Fibroblast of mammary gland (primary cell): ENCODE data around the gene FOXP4.

ENCODE experiments used
- DNase-seq: peaks from one replicate; pipeline ENCODE4 v3.0.0-alpha.2; 2010; ENCODE audit warnings: low read depth
- H3K4me3 ChIP-seq: 2 replicates; pipeline ENCODE4 v1.5.1; 2011; ENCODE audit warnings: low read depth, mild to moderate bottlenecking, low read length, moderate library complexity; ENCODE audit not compliant: control insufficient read depth
- TF ChIP-seq, protein P1 (sequence below): conservative IDR thresholded peaks from 2 replicates; pipeline ENCODE4 v1.5.1; 2011; ENCODE audit warnings: low read depth, low read length, inconsistent platforms; ENCODE audit not compliant: control insufficient read depth, insufficient read depth

Gene FOXP4

DNA sequence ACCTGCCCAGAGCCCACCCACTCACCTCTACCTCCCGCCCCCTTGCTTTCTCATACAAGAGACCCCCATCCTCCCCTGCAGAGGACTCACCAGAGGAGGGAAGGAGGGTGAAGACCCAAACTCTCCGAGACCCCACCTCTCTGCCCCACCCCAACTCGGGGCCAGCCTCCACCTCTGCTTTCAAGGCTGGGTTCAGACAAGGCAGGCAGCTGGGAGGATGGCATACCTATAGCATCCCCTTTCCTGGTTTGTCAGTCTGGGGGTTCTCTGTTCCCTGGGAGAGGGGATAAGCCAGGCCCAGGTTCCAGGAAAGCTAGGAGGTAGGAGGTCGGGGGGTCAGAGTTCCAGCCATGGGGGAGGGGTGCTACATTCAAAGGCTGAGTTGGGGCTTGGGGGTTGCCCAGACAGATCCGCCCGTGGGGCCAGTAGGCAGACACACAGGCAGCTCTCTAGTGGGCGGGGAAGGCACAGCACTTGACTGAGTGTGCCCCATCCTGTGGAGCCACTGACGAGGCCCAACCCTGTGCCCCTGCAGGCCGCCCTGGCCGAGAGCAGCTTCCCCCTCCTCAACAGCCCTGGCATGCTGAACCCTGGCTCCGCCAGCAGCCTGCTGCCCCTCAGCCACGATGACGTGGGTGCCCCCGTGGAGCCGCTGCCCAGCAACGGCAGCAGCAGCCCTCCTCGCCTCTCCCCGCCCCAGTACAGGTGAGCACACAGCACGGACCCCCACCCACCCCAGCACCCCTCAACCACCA, 51.2 kb downstream of the FOXP4 start:
- TF ChIP-seq, protein P1, sequence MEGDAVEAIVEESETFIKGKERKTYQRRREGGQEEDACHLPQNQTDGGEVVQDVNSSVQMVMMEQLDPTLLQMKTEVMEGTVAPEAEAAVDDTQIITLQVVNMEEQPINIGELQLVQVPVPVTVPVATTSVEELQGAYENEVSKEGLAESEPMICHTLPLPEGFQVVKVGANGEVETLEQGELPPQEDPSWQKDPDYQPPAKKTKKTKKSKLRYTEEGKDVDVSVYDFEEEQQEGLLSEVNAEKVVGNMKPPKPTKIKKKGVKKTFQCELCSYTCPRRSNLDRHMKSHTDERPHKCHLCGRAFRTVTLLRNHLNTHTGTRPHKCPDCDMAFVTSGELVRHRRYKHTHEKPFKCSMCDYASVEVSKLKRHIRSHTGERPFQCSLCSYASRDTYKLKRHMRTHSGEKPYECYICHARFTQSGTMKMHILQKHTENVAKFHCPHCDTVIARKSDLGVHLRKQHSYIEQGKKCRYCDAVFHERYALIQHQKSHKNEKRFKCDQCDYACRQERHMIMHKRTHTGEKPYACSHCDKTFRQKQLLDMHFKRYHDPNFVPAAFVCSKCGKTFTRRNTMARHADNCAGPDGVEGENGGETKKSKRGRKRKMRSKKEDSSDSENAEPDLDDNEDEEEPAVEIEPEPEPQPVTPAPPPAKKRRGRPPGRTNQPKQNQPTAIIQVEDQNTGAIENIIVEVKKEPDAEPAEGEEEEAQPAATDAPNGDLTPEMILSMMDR = no peak
- DNase-seq = no peak
- no peak overlapping the region for H3K4me3 ChIP-seq

DNA sequence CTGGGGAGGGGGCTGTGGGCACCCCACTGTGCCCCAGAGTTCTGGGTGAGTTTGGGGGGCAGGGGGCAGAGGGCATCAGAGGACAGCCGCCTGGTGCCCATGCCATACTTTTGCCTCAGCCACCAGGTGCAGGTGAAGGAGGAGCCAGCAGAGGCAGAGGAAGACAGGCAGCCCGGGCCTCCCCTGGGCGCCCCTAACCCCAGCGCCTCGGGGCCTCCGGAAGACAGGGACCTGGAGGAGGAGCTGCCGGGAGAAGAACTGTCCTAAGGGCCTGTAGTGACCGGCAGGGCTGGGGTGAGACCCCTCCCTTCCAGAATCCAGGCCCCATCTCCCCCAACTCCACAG, 52.5 kb downstream of the FOXP4 start:
- DNase-seq = no peak
- no peak overlapping the region for H3K4me3 ChIP-seq
- TF ChIP-seq, protein P1 = no peak

DNA sequence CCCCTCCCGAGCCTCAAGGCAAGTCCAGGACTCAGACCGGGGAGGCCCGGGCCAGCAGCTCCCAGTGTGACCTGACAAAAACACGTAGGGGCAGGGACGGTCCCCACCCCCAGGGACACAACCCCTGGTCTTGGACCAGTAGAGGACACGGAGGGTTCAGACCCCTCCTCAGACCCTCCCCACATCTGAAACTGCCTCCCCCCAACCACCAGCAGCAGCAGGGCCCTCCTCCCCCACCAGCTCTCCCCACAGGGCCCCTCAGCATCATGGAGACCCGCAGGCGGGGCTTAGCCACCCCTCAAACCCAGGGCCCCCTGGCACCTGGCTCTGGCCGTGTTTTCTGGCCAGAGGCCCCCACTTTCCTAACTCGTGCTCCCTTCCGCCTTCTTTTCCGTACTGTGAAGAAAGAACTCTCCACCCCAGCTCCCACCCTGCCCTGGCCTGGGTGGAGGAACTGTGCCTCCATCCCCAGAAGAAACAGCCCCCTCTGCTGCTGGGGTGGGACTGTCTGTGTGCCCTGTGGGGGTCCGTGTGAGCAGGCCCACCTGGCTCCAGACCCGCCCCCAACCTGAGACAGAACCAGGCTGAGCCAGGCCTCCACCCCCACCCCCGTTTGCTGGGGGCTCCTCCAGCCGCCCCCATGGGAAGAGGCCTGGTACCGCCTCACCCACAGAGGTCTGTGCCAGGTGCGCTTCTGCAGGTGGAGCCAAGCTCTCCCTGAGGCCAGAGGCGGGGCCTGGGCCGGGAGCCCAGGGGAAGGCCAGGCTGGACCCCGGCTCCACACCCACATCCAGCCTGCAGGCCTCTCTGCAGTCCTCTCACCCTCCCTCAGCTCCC, 53.1 kb downstream of the FOXP4 start:
- no peak for DNase-seq
- TF ChIP-seq, protein P1 = no peak
- no peak overlapping the region for H3K4me3 ChIP-seq

DNA sequence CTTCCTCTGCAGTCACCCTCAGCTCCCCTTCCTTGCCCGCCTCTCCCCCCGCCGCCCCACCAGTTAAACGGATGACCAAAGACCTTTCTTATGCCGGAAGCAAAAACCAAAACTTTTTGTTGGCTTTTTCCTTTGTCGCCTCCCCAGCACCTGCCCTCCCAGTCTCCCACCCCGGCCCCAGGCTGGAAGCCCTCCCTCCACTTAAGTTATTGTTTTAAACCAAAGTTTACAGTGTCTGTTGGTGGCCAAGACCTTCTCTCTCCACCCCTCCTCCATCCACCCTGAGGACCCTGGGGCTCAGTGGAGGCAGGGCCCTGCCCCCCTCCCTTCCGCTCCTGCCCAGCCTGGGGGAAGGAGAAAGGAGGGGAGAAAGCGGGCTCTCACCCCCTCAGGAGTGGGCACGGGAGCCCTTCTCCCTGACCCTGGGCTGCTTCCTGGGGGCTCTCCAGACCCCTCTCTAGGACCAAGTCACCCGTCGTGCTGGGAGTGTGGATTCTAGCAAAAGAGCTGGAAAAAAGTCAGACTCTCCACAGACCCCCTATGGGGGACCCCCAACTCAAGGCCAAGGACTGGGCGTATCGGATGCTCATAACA, 53.8 kb downstream of the FOXP4 start:
- TF ChIP-seq, protein P1 = no peak
- no peak for DNase-seq
- no peak overlapping the region for H3K4me3 ChIP-seq

DNA sequence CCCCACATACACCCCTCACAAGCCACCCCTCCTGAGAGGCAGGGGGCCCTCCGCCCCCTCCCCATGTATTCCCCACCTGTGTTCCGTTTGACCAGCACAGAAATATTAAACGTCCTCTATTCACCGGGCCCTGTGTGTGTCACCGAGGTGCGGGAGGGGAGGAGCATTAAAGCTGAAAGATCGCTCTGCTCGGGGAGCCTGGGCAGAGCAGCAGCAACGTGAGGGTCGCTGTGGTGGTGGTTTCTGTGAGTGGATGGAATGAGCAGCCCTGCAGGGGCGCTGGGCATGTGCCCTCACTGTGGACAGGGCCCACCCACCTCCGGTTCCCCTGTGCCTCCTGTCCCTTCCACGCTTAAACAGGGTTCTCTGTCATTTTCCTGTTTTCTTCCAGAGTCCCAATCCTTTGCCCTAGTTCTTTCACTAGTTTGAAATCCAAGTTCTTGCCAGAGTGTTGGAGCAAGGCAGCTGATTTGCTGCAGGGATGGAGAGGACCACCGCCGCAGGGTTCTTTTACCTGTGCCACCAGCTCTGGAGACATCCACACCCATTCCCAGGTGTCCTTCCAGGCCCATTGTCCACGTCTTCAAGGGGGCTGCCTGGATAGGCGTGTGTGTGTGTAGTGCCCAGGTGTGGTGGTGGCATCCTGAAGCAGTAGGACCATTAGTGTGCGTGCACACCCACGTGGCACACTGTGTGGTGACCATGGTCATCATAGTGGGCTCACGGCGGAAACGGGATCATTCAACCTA, 54.5 kb downstream of the FOXP4 start:
- H3K4me3 ChIP-seq = no peak overlapping the region
- DNase-seq = no peak
- TF ChIP-seq, protein P1 = no peak

DNA sequence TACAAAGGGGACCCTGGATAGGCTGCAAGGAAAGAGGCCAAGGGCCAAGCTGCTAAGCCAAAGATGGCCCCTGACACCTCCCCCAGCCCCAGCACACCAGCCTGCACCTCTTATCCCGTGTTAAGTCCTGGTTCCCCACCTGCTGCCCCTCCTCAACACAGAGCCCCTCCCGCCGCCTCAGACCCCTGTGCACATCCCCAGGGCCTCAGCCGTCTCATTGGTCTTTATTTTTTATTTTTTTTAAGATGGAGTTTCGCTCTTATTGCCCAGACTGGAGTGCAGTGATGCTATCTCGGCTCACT, 55.0 kb downstream of the FOXP4 start:
- DNase-seq = no peak
- no peak overlapping the region for H3K4me3 ChIP-seq
- TF ChIP-seq, protein P1 = no peak
